ENCODE results near the gene CCDC12.

Gene CCDC12

DNA sequence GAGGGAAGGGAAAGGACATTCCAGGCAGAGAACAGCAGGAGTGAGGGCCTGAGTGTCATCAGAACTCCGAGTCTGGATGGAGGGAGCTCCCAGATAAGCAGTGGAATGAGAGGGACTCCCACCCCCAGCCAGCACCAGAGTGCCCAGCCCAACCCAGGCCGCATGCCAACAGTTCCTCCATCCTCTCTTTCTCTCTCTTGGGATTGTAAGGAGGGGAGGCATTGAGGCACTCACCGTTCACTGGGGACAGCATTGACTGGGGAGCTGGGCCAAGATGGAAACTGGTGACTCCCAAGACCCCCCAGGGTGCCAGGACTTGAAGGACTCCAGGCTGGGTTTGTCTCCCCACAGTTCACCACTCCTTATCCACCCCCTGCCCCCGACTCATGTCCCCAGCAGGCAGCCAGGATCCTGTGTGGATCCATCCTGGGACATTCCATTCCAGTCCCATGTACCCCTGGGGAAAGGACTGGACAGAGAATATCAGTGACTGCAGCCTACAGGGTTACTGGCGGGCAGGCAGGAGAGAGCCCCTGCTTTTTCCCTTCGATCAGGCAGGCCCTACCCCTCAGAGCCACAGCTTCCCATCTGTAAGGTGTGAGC, 83.3 kb downstream of the CCDC12 start:
- no peak for DNase-seq (ENCODE audit: low read depth, low spot score)

DNA sequence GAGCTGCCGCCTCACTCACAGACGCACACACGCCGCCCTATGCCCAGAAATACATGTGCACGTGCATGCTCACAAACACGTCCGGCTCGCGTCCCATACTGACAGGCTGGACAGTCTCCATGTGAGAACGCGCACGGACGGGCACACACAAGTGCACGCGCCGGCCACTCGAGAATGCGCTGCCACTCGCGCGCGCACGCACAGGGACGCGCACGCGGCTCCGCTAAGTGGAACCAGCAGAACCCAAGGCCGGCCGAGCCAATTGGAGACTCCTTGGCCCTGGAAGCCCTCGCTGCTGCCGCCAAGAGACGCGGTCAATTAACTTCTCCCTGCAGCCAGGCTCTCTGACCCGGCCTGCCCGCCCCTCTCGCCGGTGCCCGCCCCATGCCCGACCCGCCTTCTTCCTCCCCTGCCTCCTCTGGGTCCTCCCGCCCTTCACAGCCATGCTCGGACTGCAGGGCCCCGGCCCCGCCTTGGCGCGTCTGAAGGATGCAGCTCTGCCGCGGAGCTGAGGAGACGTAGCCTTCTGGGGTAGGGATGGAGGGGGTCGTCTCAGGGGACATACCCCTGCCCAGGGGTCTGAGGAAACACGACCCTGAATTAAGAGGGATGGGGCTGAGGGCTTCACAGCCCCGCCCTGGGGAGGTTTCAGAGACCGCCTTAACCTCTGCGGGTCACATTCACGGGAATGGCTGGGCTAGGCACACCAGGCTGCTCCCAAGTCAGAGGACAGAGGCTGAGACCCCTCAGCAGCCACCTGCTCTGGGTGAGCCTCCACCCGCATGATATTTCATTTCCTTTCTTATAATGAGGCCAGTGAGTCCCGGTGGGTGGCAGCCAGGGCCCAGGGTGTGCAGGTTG, 84.0 kb downstream of the CCDC12 start:
- DNase-seq (ENCODE audit: low read depth, low spot score) = no peak

DNA sequence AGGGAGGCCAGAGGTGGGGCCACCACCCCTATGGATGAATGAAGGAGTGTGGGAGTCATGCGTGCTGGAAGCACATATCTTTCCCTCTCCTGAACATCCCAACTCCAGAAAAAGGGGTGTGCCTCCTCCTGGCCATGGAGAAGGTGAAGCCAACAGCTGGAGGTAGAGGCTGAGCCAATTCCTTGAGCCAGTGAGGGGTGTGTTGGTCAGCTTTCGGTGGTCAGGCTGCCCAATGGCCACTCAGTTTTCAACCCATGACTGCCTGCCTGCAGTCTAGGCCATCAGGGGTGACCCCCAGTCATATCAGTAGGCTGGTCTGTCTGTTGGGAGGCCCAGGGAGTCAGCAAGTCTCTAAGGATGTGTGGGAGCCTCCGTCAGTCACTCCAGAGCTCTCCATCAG, 85.4 kb downstream of the CCDC12 start:
- DNase-seq (ENCODE audit: low read depth, low spot score) = no peak

DNA sequence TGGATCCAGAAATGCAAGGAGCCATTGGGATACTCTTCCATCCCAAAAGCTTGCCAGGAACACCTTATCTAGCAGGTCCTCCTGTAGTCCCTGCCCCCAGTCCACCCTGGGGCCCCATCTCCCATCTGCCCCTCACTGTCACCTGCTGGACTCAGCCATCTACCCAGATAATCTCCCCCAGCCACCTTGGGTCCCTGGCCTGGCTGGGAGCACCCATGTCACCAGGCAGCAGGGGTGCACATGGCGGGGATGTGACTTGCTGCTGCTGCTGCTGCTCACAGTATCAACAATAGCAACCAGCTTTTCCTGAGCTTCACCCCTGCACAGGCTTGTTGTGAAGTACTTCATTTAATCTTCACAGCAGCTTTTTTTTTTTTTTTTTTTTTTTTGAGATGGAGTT, 86.4 kb downstream of the CCDC12 start:
- no peak for DNase-seq (ENCODE audit: low read depth, low spot score)

DNA sequence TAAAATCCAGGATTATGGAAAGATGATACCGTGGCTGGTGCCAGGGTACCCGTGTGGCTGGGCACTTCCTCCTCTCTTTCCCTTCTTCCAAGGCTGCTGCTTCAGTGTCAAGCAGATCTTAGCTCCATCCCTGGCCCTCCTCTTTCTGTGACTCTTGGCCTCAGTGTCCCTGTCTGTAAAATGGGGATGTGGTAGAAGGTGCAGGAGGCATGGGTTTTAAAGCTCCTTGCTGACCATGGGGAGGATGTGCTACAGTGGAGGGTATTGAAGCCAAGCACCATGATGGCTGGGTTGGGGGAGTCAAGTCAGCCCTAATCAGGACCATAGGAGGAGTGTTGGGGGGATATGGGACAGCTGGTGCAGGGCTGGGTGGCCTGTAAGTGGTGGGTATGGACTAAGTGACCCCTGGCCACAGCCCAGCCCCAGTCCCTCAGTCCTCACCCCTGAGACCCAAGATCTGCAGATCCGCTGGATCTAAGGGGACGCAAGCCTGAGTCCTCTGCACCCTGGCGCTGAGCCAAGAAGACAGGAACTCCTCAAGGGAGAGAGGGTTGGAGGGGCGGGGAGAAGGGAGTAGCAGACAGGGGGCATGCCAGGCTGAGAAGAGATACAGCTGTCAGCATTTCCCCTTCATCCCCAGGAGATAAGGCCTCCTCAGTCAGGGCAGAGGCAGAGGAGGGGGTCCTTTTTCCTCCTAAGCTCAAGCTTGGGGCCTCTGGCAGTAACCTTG, 87.0 kb downstream of the CCDC12 start:
- DNase-seq (ENCODE audit: low read depth, low spot score) = no peak

DNA sequence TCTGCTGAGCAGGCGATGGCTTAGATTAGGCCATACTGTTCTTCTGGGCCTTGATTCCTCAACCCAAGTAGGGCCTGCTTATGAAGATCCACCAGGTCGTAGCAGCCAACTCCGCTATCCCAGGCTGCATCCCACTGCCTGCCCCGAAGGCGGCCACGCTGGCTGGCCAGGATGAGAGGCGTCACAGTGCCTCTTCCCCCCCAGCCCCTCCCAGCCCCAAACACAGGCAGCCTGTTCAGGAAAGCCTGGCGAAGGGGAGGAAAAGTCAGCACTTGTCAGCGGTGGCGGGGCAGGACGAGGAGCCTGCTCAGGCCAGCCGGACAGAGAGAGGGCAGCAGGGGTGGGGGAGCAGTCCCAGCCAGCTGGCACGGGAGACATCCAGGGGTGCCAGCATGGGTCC, 87.8 kb downstream of the CCDC12 start:
- no peak for DNase-seq (ENCODE audit: low read depth, low spot score)

DNA sequence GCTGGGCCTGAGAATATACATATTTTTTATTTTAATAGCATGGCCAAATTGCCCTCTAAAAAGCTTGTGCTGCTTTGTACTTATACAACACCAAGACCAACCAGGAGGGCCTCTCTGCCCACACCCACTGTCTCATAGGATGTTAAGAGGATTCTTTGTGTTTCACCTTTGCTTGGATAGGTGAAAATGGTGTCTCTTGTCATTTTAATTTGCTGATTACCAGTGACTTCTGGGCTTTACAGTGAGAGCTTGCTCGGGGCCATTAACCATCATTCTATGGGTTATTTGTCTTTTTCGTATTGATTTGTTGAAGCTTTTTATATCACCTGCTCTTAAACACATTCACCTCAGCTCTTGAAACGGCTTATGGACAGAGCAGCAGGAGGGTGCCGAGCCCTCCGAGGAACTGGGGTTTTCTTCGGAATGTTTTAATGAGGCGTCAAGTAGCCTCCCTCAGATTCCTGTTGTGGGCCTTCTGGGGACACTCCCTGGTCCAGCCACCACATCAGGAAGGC, 88.5 kb downstream of the CCDC12 start:
- DNase-seq (ENCODE audit: low read depth, low spot score) = no peak

DNA sequence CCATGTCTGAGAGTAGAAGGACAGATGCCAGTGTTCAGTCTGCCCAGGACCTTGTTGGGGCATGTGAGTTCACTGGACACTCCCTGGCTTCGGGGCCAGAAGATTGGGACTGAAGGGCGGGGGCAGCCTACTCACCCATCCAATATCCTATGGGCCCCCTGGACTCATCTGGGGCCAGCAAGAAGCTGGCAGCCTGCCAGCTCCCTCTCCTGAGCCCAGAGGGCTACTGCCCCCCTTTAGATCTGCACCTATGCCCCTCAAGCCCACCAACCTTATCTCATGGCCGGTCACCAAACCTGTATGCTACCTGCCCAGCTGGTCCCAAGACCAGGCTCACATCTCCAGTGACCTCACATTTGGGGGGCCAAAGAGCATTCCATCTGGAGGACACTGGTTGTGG, 90.9 kb downstream of the CCDC12 start:
- no peak for DNase-seq (ENCODE audit: low read depth, low spot score)

DNA sequence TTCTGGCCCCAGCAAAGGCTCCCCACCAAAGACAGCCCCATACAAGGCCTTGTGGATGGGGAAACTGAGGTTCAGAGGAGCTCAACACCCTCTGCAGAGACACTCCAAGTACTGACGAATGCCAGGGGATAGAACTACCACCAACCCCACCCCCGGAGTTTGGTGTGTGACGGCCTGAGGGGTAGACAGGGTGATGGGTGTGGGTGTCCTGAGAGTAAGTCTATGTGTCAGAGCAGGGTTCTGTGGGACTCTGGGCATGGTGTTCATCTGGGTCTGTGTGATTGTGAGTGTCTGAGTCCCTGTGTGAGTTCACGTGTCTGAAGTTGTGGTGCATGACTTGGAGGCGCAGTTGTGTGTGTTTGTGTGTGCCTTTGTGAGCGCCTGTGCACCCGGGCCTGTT, 91.6 kb downstream of the CCDC12 start:
- DNase-seq (ENCODE audit: low read depth, low spot score) = no peak

DNA sequence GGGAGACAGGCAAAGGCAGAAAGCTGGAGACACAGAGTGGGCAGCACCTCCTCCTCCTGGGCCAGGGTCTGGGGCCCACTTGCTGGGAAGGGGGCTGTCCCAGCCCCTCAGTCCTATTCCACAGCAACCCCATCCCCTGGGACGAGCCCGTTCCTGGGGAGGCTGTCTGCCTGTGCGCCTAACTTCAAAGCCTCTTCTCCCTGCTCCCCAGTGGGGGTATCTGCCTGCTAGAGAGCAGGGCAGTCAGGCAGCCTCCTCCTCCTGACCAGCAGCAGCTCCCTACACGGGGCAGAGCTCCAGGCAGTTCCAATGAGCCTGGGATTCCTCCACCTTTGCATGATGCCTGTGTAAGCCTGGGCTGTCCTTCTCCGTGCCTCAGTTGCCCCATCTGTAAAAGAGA, 92.1 kb downstream of the CCDC12 start:
- no peak for DNase-seq (ENCODE audit: low read depth, low spot score)

DNA sequence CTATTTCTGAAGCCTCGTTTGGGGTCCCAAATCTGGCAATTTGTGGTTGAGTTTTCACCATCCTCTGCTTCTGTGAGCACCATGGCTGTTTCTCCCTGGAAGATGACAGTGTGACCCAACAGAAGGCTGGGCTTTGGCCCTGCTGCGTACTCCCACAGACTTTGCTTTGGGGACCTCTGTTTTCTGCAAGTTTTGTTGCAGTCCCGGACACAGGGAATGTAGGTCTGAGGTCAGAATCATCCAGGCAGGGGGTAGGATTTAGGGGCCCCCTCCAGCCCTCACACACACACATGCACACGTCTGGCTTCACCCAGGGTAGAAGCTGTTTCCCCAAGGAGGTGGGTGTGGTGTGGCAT, 92.7 kb downstream of the CCDC12 start:
- DNase-seq (ENCODE audit: low read depth, low spot score) = no peak

DNA sequence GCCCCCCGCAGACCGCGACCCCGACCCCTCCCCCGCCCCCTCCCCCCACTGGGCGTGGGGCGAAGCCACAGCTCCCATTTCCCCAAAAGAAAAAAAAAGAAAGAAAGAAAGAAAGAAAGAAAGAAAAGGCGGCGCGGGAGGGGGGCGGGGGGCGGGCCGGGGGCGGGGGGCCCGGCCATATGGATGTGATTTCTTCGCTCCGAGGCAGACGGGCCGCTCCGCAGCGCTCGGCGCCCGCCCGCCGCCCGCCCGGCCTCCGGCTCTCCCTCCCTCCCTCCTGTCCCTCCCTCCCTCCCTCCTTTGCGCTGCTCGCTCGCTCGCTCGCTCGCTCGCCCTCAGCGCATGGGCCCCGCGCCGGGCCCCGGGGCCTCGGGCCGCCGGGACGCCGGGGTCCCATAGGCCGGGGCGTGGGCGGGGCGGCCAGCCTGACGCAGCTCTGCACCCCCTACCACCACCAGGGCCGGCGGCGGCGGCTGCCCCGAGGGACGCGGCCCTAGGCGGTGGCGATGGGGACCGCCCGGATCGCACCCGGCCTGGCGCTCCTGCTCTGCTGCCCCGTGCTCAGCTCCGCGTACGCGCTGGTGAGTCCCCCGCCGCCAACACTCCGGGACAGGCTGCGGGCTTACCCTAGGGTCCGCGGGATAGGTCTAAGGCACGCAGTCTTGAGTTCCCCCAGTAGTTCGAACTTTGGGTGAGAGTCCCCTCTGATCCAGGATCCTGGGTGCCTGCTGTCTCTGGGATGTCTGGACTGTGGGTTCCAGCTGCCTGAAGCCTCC, 93.3 kb downstream of the CCDC12 start:
- DNase-seq (ENCODE audit: low read depth, low spot score) = no peak

DNA sequence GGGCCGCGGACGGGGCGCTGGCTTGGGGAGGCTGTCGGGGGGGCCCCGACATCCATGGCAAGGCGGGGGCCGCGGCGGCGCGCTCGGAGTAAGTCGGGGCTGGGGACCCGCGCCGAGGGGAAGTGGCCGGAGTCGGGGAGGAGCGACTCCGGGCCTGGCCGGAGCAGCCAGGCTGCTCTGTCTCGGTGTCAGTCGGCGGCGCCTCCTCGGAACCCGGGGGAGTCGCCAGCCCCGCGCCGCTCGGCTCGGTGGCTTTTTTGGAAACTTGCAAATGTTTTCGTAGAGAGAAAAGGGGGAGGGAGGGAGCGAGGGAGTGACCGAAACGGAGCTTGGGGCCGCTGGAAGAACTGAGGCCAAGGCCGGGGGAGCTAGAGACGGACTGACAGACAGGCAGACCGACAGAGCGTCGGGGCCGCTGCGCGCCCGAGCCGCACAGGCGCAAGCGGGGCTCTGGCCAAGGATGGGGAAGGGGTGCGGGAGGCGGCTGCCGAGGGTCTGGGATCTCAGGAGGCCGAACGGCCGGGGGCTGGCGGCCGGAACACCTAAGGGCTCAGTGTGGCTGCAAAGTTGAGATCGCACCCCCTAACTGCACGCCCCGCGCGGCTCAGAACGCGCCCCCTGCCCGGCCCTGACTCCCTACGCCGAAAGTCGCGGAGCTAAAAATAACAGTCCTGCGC, 94.0 kb downstream of the CCDC12 start:
- DNase-seq (ENCODE audit: low read depth, low spot score) = no peak

DNA sequence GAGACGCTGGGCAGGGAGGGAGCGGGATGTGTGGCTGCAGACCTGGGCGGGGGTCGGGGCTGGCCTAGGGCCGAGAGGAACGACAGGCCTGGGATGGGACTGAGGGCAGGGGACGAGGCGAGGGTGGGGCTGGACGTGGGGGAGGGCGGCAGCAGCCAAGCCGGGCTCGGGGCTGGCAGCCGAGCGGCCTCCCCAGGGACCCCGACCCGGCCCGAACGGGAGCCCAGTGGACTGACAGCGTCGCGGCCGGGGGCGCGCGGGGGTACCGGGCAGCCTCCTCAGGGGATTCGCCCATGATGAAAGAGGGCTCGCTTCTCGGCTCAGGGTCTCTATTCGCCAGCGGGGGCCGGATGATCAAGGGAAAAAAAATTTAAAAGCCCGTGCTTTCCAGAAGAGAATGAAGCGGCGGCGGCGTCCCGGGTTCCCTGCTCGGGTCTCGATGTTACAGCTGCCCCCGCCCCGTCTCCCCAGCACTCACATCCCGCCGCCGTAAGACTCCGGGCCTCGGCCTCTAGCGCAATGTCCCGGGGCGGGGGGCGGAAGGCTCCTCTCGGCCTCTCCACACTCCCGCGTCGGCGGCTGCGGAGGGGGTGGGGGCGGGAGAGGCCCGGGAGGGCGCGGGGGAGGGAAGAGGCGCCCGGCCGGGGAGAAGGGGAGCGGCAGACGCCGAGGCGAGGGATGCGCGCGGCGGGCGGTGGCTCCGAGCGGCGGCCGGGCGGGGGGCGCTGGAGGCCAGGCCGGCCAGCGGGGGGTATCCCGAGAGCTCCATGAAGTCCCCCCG, 94.8 kb downstream of the CCDC12 start:
- DNase-seq (ENCODE audit: low read depth, low spot score) = no peak

DNA sequence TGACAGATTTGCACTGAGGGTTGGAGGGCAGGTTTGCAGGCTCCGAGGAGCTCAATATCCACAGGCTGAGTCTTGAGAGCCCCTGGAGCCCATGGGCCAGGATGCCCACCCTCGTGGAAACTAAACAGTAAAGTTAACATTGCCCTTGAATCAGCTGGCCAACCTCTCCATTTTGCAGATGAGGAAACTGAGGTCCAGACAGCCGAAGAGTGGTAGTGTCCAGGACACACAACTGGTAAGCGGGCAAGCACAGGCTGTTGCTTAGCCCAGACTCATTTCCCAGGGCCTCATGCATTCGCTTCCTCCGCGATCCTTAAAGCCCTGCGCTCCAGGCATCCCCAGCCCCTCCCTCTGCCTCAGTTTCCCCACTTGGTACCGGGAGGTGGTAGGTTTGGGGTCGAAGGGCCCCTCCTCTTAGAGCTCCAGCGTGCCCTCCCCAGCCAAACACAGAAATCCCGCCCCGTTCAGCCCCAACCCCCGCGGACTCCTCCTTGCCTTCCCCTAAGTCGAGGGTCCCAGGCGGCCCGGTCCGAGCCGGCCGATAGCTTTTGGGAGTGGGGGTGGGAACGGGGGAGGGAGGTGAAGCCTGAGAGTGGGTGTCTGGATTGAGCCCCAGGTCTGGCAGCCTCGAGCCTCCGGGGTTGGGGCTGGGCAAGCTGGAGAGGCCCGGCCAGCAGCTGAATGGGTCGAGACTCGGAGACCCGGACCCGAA, 95.5 kb downstream of the CCDC12 start:
- no peak for DNase-seq (ENCODE audit: low read depth, low spot score)

DNA sequence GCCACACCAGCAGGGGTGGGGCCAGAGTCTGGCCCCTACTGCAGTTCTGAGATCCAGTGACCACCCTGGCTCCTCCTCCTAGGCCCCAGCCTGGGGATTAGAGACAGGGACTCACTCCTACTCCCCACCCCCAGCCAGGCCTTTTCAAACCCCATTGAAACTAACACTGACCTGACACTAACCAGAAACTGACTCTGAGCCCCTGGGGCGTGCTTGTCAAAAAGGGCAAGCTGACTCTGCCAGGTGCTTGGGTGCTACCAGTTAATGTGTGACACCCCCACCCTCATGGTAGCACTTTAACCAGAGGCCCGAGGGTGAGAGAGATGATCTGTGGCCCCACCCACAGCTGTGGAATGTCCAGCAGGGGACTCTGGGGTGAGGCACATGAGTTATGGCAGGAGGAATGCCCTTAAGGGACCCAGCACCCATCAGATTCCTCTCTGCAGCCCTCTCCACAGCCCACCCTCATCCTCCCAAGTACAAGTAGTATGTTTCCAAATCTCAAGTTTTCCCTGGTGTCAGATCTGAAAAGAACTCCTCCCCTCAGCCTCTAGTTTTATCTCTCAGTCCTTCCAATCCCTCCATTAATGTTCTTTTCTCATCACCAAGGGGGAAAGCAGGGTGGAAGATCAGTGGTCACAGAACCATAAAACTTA, 97.6 kb downstream of the CCDC12 start:
- DNase-seq (ENCODE audit: low read depth, low spot score) = no peak

DNA sequence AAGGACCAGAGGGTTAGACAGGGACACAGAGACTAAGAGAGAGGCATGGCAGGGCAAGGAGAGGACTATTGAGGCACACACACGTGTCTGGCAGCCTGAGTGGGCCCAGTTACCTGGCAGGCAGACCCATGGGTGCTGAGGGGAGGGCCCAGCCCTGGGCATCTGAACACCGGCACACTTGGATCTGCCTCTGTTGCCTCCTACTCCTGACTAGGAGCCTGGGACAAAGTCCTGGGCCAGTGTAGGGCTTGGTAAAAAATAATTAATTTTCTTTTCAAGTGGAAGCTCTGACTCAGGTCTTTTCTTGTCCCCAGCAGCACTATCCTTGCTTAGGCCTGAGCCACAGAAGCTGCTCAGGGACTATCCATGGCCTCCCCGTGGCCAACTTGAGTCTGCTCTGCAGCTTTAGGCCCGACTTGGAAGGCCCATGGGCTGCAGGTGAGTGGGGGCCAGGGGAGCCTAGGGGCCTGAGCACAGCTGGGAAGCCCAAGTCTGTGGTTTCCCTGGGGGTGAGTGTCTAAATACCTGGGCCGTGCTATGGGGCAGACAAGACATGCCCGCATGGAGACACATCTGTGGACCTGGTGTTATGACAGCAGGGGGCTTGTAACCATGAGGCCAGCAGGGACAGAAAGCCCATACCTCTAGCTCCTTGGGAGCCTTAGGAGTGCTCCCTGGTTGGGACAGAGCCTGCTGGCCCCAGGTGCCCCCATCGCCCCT, 99.0 kb downstream of the CCDC12 start, which contains the start of gene PTH1R:
Gene PTH1R (plus strand): TSS at position 316 of the 720 bp plus-strand sequence. CDS start 5,839 bp downstream, outside the sequence.
- no peak for DNase-seq (ENCODE audit: low read depth, low spot score)

Data from brain pericyte (primary cell).